Neuronal stem cell (in vitro differentiated cells): ENCODE results near the gene HNF1B.

ENCODE experiments used
- DNase-seq: peaks from one replicate; pipeline ENCODE4 v3.0.0-alpha.2; 2013; ENCODE audit warnings: low spot score
- H2AFZ ChIP-seq: one replicate; pipeline ENCODE4 v1.6.1; 2013; ENCODE audit warnings: mild to moderate bottlenecking, low read length, inconsistent platforms
- H2AK5ac ChIP-seq: 2 replicates; pipeline ENCODE4 v1.6.1; 2013; ENCODE audit warnings: low read depth, mild to moderate bottlenecking, inconsistent platforms, low read length, moderate library complexity, mixed read lengths
- H2BK120ac ChIP-seq: 2 replicates; pipeline ENCODE4 v1.6.1; 2013; ENCODE audit warnings: low read depth, mild to moderate bottlenecking, inconsistent platforms, low read length, moderate library complexity, mixed read lengths
- H2BK12ac ChIP-seq: one replicate; pipeline ENCODE4 v1.6.1; 2013; ENCODE audit warnings: low read length, inconsistent platforms
- H2BK15ac ChIP-seq: 2 replicates; pipeline ENCODE4 v1.6.1; 2013; ENCODE audit warnings: mild to moderate bottlenecking, low read length, inconsistent platforms, mixed read lengths
- H2BK5ac ChIP-seq: one replicate; pipeline ENCODE4 v1.6.1; 2013; ENCODE audit warnings: inconsistent platforms, mild to moderate bottlenecking, low read length, moderate library complexity
- H3K14ac ChIP-seq: one replicate; pipeline ENCODE4 v1.6.1; 2013; ENCODE audit warnings: low read length, inconsistent platforms
- H3K18ac ChIP-seq: 2 replicates; pipeline ENCODE4 v1.6.1; 2013; ENCODE audit warnings: low read length, inconsistent platforms
- H3K23ac ChIP-seq: 2 replicates; pipeline ENCODE4 v1.6.1; 2013; ENCODE audit warnings: low read depth, mild to moderate bottlenecking, mixed read lengths, low read length, inconsistent platforms; ENCODE audit not compliant: poor library complexity
- H3K27ac ChIP-seq: replicated peaks from 3 replicates; pipeline ENCODE4 v1.5.1; 2013; ENCODE audit warnings: low read length, inconsistent platforms
- H3K27me3 ChIP-seq, 3 experiments: 2 replicates each; pipeline ENCODE4 v1.6.1; 2013; ENCODE audit warnings: low read length in 3 of 3, mild to moderate bottlenecking in 2 of 3, inconsistent platforms in 1 of 3, low read depth in 1 of 3, mixed read lengths in 1 of 3, moderate library complexity in 1 of 3; ENCODE audit not compliant: control insufficient read depth in 3 of 3, insufficient read depth in 3 of 3
- H3K36me3 ChIP-seq, 2 donors: replicated peaks in 1 of 2; 2 replicates each; pipeline ENCODE4 v1.6.1; 2013; ENCODE audit warnings: low read length in 2 of 2; ENCODE audit not compliant: control insufficient read depth in 2 of 2, insufficient read depth in 2 of 2
- H3K4ac ChIP-seq: 2 replicates; pipeline ENCODE4 v1.6.1; 2013; ENCODE audit warnings: inconsistent platforms, mild to moderate bottlenecking, low read length, moderate library complexity
- H3K4me1 ChIP-seq, 2 donors: 1 replicate in 1 of 2; 2 replicates in 1 of 2; pipeline ENCODE4 v1.6.1; 2013; ENCODE audit warnings: low read length in 2 of 2, low read depth in 1 of 2; ENCODE audit not compliant: control insufficient read depth in 2 of 2, insufficient read depth in 1 of 2
- H3K4me2 ChIP-seq: one replicate; pipeline ENCODE4 v1.6.1; 2013; ENCODE audit warnings: mild to moderate bottlenecking, low read length, inconsistent platforms; ENCODE audit not compliant: insufficient read depth, poor library complexity, severe bottlenecking
- H3K4me3 ChIP-seq, 2 donors: 2 replicates each; pipeline ENCODE4 v1.5.1; 2013; ENCODE audit warnings: low read length in 2 of 2, mild to moderate bottlenecking in 2 of 2, inconsistent platforms in 1 of 2, moderate library complexity in 1 of 2
- H3K79me1 ChIP-seq: one replicate; pipeline ENCODE4 v1.6.1; 2013; ENCODE audit warnings: low read depth, mild to moderate bottlenecking, inconsistent platforms, low read length, moderate library complexity
- H3K9ac ChIP-seq: one replicate; pipeline ENCODE4 v1.6.1; 2013; ENCODE audit warnings: mild to moderate bottlenecking, low read depth, low read length, inconsistent platforms; ENCODE audit not compliant: poor library complexity
- H3K9me3 ChIP-seq, 2 donors: replicated peaks in 1 of 2; 2 replicates each; pipeline versions ENCODE3 to v1.6.1; 2013; ENCODE audit warnings: low read length in 2 of 2, mild to moderate bottlenecking in 2 of 2, inconsistent platforms in 1 of 2, low read depth in 1 of 2, mixed read lengths in 1 of 2, moderate library complexity in 1 of 2; ENCODE audit not compliant: control insufficient read depth in 2 of 2, insufficient read depth in 1 of 2
- H4K8ac ChIP-seq: one replicate; pipeline ENCODE4 v1.6.1; 2013; ENCODE audit warnings: low read depth, mild to moderate bottlenecking, inconsistent platforms, low read length, moderate library complexity
- H4K91ac ChIP-seq: one replicate; pipeline ENCODE4 v1.6.1; 2013; ENCODE audit warnings: low read length, low read depth, mild to moderate bottlenecking, inconsistent platforms; ENCODE audit not compliant: poor library complexity
- WGBS, 2 donors: extraction: QIAGEN DNeasy Blood & Tissue Kit; methylation state at CpG; one replicate each; pipeline ENCODE4 v1.1.7; 2013; ENCODE audit warnings: missing lambda C conversion rate in 2 of 2, mixed read lengths in 1 of 2; ENCODE audit not compliant: insufficient read length in 2 of 2, insufficient replicate concordance in 1 of 2; ENCODE audit errors: extremely low coverage in 2 of 2; 5-methylcytosine and 5-hydroxymethylcytosine counted together

The HNF1B gene

DNA sequence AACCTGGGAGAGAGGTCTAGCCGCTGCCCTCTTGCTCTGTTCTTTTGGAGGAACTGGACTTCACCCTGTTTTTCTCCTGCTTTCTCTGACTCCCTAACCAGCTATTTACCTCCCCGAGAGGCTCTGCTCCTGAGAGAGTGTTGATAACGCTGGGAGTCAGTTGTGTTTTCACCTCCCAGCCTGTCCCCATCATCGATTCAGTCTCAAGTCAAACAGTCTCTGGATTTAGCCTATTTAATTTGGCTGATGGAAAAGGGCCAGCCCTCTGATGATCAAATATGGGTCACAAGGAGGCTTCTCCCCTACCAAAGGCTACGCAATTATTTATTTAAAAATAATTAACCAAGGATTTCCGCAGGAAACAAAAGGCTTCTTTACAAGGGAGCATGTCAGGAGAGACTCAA lies 31.8 kb downstream of the HNF1B start:
- DNase-seq, result no peak
- no peak overlapping the region for H3K9ac ChIP-seq

DNA sequence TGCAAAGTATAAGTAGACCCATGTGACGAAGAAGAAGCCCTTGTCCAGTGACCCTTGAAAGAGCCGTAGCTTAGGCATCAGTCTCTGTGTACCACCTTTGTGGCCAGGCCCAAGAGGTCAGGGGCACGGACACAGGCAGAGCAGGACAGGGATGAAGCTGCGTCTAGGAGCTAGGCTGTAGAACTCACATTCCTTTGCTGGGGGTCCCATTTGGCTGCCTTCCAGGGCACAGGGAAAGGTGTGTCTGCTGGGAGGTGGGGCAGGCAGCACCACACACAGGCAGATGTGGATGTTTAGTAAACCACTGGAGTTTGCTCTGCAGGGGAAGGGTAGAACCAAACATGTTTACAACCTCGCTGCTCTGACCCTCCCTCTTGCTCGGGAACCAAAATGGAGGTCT lies 33.7 kb downstream of the HNF1B start:
- Histone ChIP-seq H3K27me3 (peaks cover 0 to 15% (median 0%) of the 10 kb centered on the region in 3 experiments), H2BK15ac (no peak overlapping the region), H2AFZ (no peak overlapping the region), H3K18ac (no peak overlapping the region), H3K9ac (no peak overlapping the region), H4K8ac (no peak overlapping the region), H3K4ac (no peak overlapping the region), H3K79me1 (no peaks in the 10 kb centered on the region), H4K91ac (no peak overlapping the region), H2BK12ac (no peak overlapping the region), H2AK5ac (no peak overlapping the region), H3K14ac (no peak overlapping the region), H3K23ac (no peak overlapping the region), H3K4me2 (no peak overlapping the region), H2BK120ac (no peak overlapping the region), H3K4me3 (no peak overlapping the region), H2BK5ac (no peak overlapping the region), H3K27ac (no peak overlapping the region), H3K4me1 (peaks cover 4 to 5% of the 10 kb centered on the region in 2 donors), H3K9me3 (no peaks in the 10 kb centered on the region), H3K36me3 (no peaks in the 10 kb centered on the region)
- DNase-seq, result no peak
- WGBS, 2 donors, result no CpG with 5 or more reads among the region's 6 CpGs

More for the DNA sequence above, 31.8 kb downstream of the HNF1B start:
- no peaks in the 10 kb centered on the region for H3K79me1 ChIP-seq
- WGBS, 2 donors, result no CpG with 5 or more reads among the region's 6 CpGs
- no peak overlapping the region for H3K18ac ChIP-seq
- H3K4ac ChIP-seq, result no peak overlapping the region
- no peak overlapping the region for H2BK120ac ChIP-seq
- H2AFZ ChIP-seq, result no peak overlapping the region
- no peak overlapping the region for H4K8ac ChIP-seq
- no peaks in the 10 kb centered on the region for H3K36me3 ChIP-seq
- H3K23ac ChIP-seq, result no peak overlapping the region
- no peak overlapping the region for H3K4me2 ChIP-seq
- no peak overlapping the region for H3K4me3 ChIP-seq
- peaks cover 5 to 6% of the 10 kb centered on the region in 2 donors for H3K4me1 ChIP-seq
- peaks cover 0 to 15% (median 0%) of the 10 kb centered on the region in 3 experiments for H3K27me3 ChIP-seq
- H3K9me3 ChIP-seq, result no peaks in the 10 kb centered on the region
- H3K27ac ChIP-seq, result no peak overlapping the region
- H2BK12ac ChIP-seq, result no peak overlapping the region
- no peak overlapping the region for H2AK5ac ChIP-seq
- H3K14ac ChIP-seq, result no peak overlapping the region
- H4K91ac ChIP-seq, result no peak overlapping the region
- H2BK5ac ChIP-seq, result no peak overlapping the region
- no peak overlapping the region for H2BK15ac ChIP-seq

DNA sequence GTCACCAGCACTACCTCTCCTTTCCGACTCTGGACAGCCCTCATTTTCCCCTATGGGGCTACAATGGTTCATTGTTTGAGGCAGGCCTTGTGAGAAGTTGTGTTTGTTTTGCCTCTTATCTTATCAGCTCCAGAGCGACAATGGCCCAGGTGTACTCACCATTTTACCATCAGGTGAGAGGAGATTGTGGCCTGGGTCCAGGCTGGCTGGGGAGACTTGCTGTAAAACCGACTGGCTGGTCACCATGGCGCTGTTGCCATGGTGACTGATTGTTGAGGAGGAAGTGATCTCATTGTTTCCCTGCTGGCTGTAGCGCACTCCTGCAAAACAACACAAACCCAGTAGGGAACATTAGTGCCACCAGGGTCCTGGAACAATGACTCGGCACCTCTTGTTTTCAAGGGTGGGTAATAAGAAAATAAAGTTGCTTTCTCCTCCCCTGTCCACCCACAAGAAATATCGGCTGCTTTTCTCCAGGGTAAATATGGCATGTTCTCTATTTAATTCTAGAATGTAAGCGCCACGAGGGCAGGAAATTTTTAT lies 34.4 kb downstream of the HNF1B start:
- Histone ChIP-seq H3K36me3 (no peaks in the 10 kb centered on the region), H2BK120ac (no peak overlapping the region), H3K14ac (no peak overlapping the region), H3K23ac (no peak overlapping the region), H3K9me3 (no peaks in the 10 kb centered on the region), H3K27me3 (peaks cover 0 to 14% (median 0%) of the 10 kb centered on the region in 3 experiments), H4K8ac (no peak overlapping the region), H3K79me1 (no peaks in the 10 kb centered on the region), H2BK12ac (no peak overlapping the region), H3K18ac (no peak overlapping the region), H3K4ac (no peak overlapping the region), H2BK5ac (no peak overlapping the region), H4K91ac (no peak overlapping the region), H3K9ac (no peak overlapping the region), H2AFZ (peak overlapping the region; percentile 41), H3K27ac (no peak overlapping the region), H2BK15ac (no peak overlapping the region), H3K4me3 (no peak overlapping the region), H3K4me1 (peaks cover 4 to 5% of the 10 kb centered on the region in 2 donors), H3K4me2 (no peak overlapping the region), H2AK5ac (no peak overlapping the region)
- no CpG with 5 or more reads among the region's 9 CpGs for WGBS, 2 donors
- DNase-seq, result peak; percentile 68

DNA sequence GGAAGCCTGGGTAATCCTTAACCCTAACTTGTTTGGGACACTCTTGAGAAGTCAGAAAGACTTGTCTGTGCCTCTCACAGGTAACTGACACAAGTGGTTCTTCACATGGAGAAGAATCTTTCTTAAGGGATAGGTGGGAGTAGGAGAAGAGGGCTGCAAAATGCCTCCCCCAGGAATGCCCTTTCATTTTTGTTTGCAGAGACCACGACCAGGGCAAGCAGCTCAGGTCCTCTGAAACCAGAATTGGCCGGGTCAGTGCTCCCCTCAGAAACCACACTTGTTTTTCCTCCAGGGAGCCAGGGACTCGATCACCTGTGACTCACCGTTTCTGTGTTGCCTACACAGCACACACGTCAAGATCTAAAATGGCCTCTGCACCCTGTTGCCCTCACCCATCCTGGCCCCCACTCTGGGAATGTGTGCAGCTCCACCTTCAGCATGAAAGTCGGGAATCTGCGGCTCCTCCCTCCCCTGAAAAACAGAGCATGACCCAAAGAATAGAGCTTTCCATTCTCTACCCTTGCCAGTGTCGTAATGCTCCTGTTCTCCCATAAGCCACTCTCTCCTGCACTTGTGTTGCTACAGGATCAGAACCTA lies 36.1 kb downstream of the HNF1B start:
- no peak overlapping the region for H3K4ac ChIP-seq
- H3K79me1 ChIP-seq, result no peaks in the 10 kb centered on the region
- H3K27ac ChIP-seq, result no peak overlapping the region
- H3K9ac ChIP-seq, result no peak overlapping the region
- no peak overlapping the region for H4K91ac ChIP-seq
- no peak overlapping the region for H3K18ac ChIP-seq
- H3K9me3 ChIP-seq, result no peaks in the 10 kb centered on the region
- H2BK120ac ChIP-seq, result no peak overlapping the region
- no peak overlapping the region for H2BK12ac ChIP-seq
- H3K4me3 ChIP-seq, result no peak overlapping the region
- H3K14ac ChIP-seq, result peak overlapping the region; percentile 51
- H2BK15ac ChIP-seq, result no peak overlapping the region
- H3K4me1 ChIP-seq, result peaks cover 4 to 5% of the 10 kb centered on the region in 2 donors
- no CpG with 5 or more reads among the region's 8 CpGs for WGBS, 2 donors
- no peak overlapping the region for H2BK5ac ChIP-seq
- no peak for DNase-seq
- no peak overlapping the region for H3K4me2 ChIP-seq
- H2AFZ ChIP-seq, result no peak overlapping the region
- no peaks in the 10 kb centered on the region for H3K36me3 ChIP-seq
- H3K23ac ChIP-seq, result no peak overlapping the region
- no peak overlapping the region for H4K8ac ChIP-seq
- peaks cover 0 to 3% (median 0%) of the 10 kb centered on the region in 3 experiments for H3K27me3 ChIP-seq
- no peak overlapping the region for H2AK5ac ChIP-seq
